HG03520 (cell line): ENCODE results near the gene MTHFS.

Experiments used
- ATAC-seq: cut with Tn5 transposase; IDR thresholded peaks from one replicate; pipeline ENCODE4 v1.9.1; 2021; ENCODE audit warnings: mild to moderate bottlenecking, moderate library complexity; ENCODE audit not compliant: unreplicated experiment

MTHFS gene

DNA sequence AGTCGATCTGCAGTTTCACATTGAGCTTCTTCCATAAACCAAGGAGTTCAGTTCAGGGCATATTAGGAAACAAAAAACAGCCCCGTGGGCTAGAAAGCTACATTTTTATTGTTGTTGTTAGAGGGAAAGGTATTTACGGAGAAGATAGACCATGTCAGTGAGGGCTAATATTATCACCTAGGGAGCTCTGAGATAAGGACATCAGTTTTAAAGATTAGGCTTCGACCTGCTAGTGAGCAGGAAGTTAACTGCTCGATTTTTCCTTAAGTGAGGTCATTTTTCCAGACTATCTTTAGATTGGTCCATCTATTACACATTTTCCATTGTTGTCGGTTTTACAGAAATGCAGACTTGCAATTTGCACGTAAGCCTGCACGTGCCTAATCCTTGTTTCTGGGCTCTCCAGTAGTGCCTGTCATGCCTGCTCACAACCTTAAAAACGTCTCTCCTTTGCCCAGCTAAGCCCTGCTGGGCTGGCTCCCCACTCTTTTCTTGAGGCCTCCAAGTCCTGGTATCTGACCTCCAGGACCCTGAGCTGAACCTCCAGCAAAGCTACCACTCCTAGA, 72.6 kb downstream of the MTHFS start:
- no peak for ATAC-seq

DNA sequence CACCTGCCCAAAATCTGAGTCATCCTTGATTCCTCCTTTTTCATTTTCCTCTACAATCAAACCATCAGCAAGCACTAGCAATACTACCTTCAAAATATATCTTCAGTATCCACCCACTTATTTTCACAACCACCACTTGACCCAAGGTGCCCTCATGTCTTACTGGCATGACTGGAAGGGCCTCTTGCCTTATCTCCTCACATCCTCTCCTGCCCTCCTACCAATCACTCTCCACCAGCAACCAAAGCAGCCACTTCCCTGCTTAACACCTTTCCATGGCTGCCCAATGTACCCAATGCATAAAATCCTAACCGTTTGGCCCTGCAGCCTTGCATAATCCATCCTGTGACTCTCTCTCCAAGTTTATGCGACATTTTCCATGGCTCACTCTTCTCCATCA, 76.0 kb downstream of the MTHFS start:
- ATAC-seq, result no peak

DNA sequence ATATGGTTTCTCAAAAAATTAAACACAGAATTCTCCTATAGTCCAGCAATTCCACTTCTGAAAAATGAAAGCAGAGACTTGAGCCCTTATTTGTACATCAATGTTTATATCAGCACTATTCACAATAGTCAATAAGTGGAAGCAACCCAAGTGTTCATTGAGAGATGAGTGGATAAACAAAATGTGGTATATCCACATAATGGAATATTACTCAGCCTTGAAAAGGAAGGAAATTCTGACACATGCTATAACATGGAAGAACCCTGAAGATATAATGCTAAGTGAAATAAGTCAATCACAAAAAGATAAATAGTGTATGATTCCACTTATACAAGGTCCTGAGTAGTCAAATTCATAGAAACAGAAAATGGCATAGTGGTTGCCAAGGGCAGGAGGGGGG, 76.6 kb downstream of the MTHFS start:
- no peak for ATAC-seq

DNA sequence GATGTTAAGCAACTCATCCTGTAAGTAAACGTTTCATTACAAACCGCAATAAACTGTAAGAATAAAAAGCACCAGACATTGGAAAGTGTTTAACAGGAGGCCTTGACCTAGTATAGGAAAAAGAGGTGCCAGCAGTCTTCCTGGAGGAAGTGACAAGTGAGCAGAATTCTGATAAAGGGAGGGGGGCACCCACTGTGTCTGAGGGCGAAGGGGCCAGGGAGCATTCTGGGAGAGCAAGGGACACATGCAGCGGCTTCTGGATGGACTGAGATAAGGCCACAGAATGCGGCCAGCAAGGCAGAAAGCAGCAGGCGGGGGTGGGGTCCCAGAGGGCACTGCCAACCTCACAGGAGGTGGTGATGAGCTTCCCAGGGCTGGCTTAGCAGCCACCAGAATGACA, 80.2 kb downstream of the MTHFS start:
- ATAC-seq, result no peak

DNA sequence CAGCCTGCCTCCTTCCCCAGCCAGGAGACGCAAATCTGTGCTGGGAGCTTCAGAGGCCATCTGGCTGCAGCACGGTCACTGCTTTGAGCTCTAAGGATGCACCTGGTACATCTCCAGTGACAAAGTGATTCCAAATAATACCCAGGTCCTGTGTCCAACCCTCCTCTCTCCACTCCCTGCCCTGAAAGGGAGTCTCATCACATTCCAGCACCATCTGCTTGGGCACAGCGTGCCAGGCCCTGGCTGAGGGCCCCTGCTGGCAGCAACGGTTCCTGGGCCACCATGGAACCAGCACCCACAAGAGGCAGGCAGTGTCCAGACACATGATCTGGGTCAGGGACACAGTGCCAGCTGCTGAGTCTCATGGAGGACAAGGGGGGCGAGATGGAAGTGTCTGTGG, 81.3 kb downstream of the MTHFS start:
- ATAC-seq, result no peak

DNA sequence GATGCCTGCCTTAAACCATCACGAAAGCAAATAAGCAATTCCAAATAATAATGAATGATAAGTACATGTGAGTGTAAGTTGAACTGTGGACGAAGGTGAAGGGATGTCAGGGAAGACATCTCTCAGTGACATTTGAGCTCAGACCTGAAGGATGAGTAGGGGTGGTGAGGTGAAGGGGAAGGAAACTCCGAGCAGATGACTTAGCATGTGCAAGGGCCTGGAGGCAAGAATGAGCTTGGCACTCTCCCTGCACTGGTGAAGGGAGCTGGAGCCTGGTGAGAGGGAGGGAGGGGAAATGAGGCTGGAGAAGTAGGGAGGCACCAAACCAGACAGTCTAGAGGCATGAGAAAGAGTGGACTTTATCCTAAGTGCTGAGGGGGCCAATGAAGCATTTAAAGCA, 84.3 kb downstream of the MTHFS start:
- ATAC-seq, result no peak

DNA sequence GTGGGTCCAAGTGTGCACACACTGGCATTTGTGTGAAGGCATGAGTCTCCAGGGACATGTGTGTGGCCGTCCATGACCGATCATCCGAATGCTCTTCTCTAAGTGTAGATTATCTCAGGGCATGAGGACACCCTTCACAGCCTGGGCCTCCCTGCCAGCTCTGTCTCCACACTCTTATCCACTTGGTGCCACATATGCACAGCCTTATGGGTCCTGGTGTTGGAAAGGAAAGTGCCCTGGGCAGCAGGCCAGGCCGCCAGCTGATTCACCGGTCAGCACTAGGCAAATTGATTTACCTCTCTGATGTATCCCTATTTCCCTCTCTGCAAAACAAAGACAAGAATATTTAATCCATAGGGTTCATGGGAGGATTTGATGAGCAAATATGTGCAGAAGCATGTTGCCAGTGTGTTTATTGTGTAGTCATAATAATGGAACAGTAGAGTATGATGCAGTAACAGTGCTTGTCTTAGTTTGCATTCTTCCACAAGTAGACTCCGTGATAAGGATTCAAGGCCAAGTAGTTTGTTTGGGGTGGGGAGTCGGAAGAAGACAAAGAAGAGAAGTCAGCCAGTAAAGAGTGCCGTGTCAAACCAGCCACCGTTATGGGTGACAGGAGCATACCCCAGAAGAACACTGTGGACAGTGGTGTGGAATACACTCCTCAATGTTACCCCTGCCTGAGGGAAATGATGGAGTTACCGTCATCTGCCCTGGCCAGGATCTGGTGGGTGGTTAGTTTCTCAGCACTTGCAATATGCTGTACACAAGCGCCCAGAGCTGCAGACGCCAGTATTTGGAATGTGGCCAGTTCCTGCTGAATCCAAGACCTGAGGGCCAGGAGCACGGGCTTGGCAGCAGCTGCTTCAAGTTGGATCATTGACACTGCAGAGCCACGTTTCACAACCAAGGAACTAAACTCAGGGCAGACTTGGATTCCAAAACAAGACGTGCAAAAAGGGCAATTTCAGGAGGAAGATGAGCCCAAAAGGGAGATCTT, 85.1 kb downstream of the MTHFS start:
- ATAC-seq, result no peak

DNA sequence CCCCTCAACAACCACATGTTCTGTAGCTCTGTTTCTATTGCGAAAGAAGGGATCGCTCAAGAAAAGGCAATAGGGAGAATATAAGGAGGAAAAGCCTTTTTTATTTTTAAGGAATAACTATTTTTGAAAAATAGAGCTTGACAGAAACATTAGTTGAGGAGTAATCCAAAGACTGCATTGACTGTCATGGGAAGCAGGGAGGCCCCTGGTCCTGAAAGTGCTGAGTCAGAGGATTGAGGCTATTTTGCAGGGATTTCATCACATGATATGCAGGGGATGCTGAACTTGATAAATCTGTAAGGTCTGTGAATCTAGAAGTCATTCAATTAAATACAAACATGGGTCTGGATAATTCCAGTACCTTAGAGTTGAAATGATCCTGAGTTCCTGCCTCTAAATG, 92.0 kb downstream of the MTHFS start:
- no peak for ATAC-seq

DNA sequence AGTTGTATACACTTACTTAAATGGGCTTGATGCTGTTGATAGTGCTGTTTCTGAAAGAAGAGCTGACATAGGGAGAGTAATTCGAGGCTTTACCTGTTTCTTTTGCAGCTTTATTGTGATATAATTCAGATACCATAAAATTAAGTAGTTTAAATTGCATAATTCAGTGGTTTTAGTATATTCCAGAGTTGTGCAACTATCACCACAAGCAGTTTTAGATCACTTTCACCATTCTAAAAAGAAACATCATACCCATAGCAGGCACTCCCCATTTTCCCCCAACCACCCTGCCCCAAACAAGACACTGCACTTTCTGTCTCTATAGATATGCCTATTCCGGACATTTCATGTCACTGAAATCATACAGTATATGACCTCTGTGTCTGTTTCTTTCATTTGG, 98.5 kb downstream of the MTHFS start:
- no peak for ATAC-seq
